Hematopoietic multipotent progenitor cell treated with erythropoietin and hydrocortisone succinate and interleukin-3 and kit ligand, for 4 days (in vitro differentiated cells): ENCODE results near the gene CDC42SE2.
A peak's percentile ranks its signal among the peaks of the same experiment; 100 is the strongest.

Experiments used
- DNase-seq: peaks from one replicate; pipeline ENCODE4 v3.0.0-alpha.2; 2015

CDC42SE2 gene, protein sequence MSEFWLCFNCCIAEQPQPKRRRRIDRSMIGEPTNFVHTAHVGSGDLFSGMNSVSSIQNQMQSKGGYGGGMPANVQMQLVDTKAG

GRCh38 chr5:131263648-131264450 is at the start of gene CDC42SE2:
TSS of gene CDC42SE2 (plus strand) at chr5:131264053. CDS start at chr5:131359494, 95,441 bp downstream.
- DNase-seq = peak; percentile 96

GRCh38 chr5:131214609-131215227 is 49.1 kb upstream of the CDC42SE2 start:
- no peak for DNase-seq

DNA sequence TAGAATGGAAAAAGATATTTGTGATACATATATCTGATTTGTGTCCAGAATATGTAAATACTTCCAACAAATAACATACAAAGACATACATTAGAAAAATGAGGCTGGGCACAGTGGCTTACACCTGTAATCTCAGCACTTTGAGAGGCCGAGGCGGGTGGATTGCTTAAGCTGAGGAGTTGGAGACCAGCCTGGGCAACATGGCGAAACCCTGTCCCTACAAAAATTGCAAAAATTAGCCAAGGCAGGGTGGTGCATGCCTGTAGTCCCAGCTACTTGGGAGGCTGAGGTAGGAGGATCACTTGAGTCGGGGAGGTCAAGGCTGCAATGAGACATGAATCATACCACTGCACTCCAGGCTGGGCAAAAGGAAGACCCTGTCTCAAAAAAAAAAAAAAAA is 46.1 kb upstream of the CDC42SE2 start:
- no peak for DNase-seq

DNA sequence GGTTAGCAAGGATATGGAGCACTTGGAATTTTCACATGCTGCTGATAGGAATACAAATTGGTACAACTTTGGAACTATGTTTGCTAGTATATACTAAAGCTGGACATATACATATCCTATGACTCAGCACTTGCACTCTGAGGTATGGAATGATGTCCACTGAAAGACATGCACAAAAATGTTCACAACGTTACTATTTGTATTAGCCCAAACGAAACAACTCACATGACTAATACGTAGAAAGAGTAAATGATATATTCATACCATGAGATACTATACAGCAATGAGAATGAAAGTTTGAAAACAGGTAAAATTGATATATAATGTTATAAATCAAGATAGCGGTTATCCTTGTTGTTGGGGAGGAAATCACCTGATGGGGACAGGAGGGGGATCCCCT is 45.5 kb upstream of the CDC42SE2 start:
- no peak for DNase-seq

DNA sequence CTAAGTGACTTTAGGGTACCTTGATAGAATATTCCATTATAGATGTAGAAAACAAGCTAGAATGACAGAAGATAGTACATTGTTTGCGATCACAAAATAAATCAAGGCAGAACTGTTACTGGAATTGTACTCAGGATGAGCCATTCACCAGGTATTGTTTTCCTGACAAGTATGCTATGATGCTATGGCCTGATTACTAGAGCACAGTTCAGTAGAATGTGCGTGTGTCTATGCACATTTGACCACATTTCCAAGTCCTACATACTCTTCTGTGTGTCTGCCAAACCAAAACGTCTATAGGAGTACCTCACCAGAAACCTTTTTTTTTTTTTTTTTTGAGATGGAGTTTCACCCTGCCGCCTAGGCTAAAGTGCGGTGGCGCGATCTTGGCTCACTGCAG is 43.3 kb upstream of the CDC42SE2 start:
- DNase-seq = no peak

DNA sequence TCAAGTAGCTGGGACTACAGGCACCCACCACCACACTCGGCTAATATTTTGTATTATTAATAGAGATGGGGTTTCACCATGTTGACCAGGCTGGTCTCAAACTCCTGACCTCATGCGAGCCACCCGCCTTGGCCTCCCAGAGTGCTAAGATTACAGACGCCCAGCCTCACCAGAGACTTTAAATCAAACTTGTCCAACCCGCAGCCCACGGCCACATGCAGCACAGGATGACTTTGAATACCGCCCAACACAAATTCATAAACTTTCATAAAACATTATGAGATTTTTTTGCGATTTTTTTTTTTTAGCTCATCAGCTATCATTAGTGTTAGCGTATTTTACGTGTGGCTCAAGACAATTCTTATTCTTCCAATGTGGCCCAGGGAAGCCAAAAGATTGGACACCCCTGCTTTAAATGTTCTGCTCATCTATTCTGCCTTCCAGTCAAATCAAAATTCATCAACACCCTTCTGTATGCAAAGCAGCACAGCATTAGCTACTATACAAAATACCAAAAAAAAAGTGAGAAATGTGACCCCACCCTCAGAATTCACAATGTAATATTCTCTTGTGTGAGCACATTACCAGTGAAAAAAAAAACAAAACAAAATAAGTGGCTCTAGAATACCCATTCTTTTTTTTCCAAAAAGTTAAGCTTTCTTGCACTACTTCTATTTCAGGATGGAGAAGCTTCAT is 42.7 kb upstream of the CDC42SE2 start:
- no peak for DNase-seq

DNA sequence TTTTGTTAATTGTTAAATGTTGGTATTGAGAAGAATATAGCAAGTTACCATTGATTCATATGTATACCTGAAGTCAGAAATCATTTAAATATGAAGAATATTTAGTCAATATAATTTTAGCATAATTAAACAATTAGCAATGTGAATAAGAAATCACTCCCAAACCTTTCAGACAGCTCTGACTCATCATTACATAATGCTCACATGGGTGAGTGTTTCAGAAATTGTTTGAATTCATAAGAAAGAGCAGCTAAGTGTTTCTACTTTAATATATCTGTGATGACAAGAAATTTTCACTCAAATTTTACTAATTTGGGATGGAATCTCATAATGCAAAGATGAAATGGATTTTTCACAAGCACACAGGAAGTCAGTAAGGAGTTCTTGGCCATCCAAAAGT is 42.0 kb upstream of the CDC42SE2 start:
- no peak for DNase-seq

DNA sequence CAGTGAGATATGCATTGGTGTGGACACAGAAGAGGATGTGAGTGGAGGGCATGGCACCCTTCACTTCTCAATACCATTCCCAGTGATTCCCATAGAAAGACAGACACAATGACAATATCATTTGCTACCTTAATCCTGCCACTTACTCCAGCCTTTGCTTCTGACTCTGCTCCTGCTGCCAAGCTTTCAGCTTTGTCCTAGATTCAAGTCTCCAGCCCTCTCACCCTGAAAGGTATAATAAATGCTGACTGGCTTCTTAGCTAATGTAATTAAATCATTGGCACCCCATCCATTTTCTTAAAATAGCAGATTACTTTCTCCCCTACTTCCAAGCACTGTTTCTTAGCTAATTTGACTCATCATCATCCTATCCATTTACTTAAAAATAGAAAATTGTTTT is 41.1 kb upstream of the CDC42SE2 start:
- DNase-seq = no peak

- no peak for DNase-seq
Observed at GRCh38 chr5:131223751-131224386, 40.0 kb upstream of the CDC42SE2 start.

DNA sequence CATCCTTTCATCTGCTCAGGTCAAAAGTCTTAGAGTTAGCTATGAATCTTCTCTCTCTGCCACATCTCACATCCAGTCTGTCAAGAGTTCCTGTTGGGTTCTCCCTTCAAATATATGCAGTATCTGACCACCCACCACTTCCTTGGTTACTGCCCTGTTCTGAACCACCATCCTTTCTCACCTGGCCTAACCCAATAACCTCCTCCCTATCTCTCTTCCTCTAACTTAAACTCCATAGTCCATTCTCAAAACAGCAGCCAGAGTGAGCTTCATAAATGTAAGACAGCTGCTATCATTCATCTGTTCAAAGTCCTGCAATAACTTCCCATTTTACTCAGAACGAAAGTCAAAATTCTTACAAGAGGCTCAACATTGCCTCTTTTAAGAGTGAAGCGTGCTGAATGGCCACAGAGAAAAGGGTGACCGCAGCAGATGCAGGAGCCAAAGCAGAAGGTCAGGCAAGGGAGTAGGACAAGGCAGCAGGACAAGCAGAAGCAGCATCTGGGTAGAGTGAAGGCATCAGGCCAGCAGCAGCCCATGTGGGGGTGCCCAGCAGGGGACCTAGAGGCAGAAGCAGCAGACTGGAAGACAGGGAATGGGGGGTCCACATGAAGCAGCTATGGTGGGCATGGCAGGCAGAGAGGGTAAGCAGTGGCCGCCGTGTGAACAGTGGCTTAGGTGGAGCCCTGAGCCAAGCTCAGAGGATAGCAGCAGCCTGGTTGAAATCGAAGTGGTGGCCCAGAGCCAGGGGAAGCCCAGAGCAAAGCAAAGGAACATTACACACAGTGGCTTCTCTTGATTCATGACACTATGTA is 39.3 kb upstream of the CDC42SE2 start:
- peak; percentile 42 for DNase-seq

GRCh38 chr5:131225282-131225974 is 38.4 kb upstream of the CDC42SE2 start:
- DNase-seq = no peak

DNA sequence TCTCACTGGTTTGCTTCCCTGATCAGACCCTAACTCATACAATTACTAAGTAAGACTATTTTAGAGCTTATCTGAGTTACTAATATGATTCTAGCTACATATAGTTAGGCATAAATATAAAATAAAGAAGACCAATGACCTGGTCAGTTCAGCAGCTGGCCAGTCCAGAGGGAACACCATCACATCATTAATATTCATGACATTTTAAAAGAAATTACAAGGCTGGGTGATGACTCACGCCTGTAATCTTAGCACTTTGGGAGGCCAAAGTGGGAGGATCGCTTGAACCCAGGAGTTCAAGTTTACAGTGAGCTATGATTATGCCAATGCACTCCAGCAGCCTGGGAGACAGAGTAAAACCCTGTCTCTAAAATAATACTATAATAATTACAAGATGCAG is 37.0 kb upstream of the CDC42SE2 start:
- DNase-seq = no peak

GRCh38 chr5:131228646-131229045 is 35.2 kb upstream of the CDC42SE2 start:
- no peak for DNase-seq

DNA sequence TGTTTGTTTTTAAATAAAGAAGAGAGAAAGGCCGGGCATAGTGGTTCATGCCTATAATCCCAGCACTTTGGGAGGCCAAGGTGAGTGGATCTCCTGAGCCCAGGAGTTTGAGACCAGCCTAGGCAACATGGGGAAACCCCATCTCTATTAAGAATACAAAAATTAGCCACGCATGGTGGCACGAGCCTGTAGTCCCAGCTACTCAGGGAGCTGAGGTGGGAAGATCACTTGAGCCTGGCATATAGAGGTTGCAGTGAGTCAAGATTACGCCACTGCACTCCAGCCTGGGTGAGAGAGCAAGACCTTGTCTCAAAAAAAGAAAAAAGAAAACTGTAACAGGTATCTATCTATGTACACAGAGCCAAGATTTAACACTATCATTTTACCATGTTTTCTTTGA is 34.2 kb upstream of the CDC42SE2 start:
- DNase-seq = no peak

DNA sequence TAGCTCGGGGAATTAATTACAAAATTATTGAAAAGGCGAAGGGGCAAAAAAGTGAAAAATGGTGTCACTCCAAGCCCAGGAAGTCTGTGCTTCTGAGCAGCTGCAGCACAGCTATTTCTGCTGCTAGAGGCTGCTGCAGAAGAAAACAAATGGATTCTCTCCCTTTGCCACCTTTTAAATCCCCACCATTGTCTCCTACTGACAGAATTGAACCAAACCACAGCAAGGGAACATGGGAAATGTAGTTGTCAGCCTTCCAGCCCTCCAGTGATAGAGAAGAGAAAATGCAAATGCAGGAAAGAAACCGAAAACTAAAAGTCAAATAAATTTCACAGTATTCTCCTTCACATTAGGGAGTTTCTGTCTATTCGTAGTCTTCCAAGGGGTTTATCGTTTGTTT is 33.4 kb upstream of the CDC42SE2 start:
- DNase-seq = peak; percentile 46

DNA sequence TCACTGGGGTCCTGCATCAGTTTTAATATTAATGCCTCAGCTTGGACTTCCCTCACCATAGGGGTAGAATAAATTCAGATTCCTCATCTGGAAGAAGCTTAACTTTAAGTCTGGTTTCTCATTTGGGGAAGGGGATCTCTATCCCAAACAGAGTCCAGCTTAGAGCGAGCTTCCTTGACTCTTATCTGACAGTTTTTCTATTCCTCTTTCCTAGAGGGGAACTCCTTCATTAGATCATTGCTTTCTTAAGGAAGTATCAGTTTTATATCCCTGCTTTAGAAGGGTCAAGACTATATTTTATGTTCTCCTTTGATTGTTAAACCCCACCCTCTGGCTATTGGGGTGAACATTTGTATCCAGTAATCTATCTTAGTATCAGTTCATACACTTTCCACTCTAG is 24.2 kb upstream of the CDC42SE2 start:
- DNase-seq = no peak

DNA sequence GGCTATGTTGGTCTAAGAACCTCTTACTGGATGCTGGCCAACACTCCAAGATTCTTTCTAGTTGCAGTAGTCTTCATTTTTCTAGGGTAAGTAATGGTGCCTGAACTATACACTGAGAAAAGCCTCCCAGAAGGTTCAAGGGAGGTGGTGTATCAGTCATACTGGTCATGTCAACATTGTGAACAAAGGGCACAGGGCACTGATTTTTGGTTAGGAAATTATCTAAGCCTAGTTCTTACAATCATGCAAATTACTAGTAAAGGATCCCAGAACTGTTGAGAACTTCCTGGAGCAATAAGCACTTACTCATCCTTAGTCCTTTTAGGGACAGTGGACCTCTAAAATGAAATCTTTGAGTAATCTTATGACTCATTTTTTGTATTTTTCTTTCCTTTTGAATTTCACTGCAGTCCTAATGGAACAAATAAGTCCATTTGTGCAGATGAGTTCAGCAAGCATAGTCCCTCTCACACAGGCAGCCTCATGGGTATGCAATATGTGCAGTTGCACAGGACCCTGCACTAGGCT is 21.1 kb upstream of the CDC42SE2 start:
- no peak for DNase-seq

DNA sequence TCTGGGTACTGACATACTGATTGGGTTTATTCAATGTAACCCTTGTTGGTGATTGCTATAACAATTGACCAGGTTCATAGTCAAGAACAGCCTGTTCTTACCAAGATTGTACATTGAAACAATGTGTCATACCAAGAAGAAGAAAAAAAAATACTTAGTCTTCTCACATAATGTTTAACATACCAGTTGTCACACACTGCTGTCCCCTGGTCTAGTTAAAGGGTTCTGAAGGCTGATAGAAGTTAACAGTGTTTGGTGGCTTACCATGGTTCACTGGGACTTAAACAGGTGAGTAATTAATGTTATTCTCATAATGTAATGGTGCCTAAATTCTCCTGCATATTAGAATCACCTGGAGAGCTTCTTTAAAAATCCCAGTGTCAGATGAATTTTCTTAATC is 18.5 kb upstream of the CDC42SE2 start:
- no peak for DNase-seq

GRCh38 chr5:131245948-131246347 is 17.9 kb upstream of the CDC42SE2 start:
- DNase-seq = no peak

DNA sequence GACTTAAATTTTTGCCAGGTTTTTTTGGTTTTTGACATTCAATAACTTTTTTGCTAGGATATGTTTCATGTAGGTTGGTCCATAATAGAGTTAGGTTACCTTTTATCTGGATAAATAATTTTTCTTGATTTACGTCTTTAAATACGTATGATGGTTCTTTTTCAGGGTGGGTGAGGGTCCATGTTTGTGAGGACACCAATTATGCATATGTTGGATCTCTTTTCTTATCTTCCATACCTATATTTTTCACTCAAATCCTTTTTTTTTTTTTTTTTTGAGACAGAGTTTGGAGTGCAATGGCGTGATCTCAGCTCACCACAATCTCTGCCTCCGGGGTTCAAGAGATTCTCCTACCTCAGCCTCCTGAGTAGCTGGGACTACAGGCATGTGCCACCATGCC is 17.3 kb upstream of the CDC42SE2 start:
- no peak for DNase-seq

DNA sequence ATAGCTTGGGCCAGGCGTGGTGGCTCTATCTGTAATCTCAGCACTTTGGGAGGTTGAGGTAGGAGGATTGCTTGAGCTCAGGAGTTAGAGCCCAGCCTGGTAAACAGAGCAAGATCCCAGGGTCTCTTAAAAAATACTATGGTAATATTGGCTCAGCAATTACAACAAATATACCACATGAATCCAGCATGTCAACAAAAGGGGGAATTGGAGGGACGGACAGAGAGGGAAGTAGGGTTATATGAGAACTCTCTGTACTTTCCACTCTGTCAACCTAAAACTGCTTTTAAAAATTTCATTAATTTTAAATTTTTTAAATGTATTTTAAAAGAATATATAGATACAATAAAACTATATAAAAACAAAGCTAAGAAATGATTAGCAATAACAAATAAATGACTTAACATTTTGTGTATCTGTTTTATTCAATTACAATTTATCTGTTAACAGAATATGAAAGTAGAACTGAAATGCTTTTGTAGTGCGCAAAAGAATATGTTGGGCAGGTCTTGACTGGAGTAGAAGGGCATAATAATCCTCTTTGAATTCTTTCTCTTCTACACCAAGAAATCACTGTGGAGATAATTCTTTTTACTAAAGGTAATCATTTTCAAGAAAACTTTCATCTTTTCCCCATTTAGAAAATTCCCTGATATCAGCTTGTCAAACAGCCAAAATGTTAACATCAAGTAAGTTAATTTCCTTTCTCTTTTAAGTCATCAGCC is 12.9 kb upstream of the CDC42SE2 start:
- DNase-seq = no peak
